ENCODE data around the gene JMJD8. TPM values are rescaled to one million over a fixed set of nuclear protein-coding genes. Genes with fewer than 3 reads are reported as not detected.

JMJD8 gene
- total and polyA plus RNA-seq, 9 of the 15 experiments (the other 6 are each of a cell fraction or from before 2014, with no cell fraction given), result 1.2 to 50.6 (median 29.3) TPM

- TF ChIP-seq REST (IDR thresholded peaks at IDR 0.05; ENCODE audit: borderline replicate concordance) (no peak), REST (CRISPR knock-in tag; IDR thresholded peaks at IDR 0.05; ENCODE audit: low read depth) (no peak), ZNF830 (CRISPR knock-in tag; IDR thresholded peaks at IDR 0.05) (no peak), THRA (IDR thresholded peaks at IDR 0.05) (no peak), GTF2A2 (tag; IDR thresholded peaks at IDR 0.05) (no peak), ETV6 (IDR thresholded peaks at IDR 0.05; ENCODE audit: borderline replicate concordance in 1 of 2, low read depth in 2 of 2, low read length in 1 of 2) (peak in 1 of 2 experiments; percentile 51; a peak in 1 of 4 replicates), ETV6 (CRISPR knock-in tag; IDR thresholded peaks at IDR 0.05; ENCODE audit: borderline replicate concordance) (no peak; the same call in 1 of the 2 replicates), KDM2B (CRISPR knock-in tag; IDR thresholded peaks at IDR 0.05) (peak; percentile 17; the same call in 1 of the 2 replicates), ZNF232 (CRISPR knock-in tag; IDR thresholded peaks at IDR 0.05) (peak; percentile 65), ILK (tag; IDR thresholded peaks at IDR 0.05; ENCODE audit: borderline replicate concordance, low read depth) (no peak), ZSCAN29 (IDR thresholded peaks at IDR 0.05) (no peak), CBX5 (IDR thresholded peaks at IDR 0.05; ENCODE audit: borderline replicate concordance, low read depth) (no peak), ZBTB9 (CRISPR knock-in tag; IDR thresholded peaks at IDR 0.05) (no peak), NFE2 (IDR thresholded peaks at IDR 0.05; ENCODE audit: low read depth) (no peak), BMI1 (IDR thresholded peaks at IDR 0.05; ENCODE audit: low read length) (no peak), MEIS2 (IDR thresholded peaks at IDR 0.05; ENCODE audit: partially characterized antibody) (no peak), RUNX1 (IDR thresholded peaks at IDR 0.05; ENCODE audit: low read depth) (no peak), SIN3A (IDR thresholded peaks at IDR 0.05; ENCODE audit: borderline replicate concordance in 2 of 2, control insufficient read depth in 1 of 2, low read depth in 2 of 2, low read length in 2 of 2) (peak; percentile 17 to 50; a peak in 2 of 4 replicates)
These were observed 41.7 kb downstream of the JMJD8 start (continued) for GRCh38 chr16:642189-643049.

All from K562 (cell line).